ENCODE measurements around the gene NUFIP1.
"Not testable (repeated sequence)": the region's sequence is repeated elsewhere in the genome, so short reads cannot be mapped to it uniquely, and the experiment has no call there.

NUFIP1 gene

GRCh38 chr13:44989071-44989889, at the start of gene NUFIP1, which contains the start of gene GPALPP1:
NUFIP1 (minus strand) TSS chr13:44989471; CDS start chr13:44989436, 35 bp downstream.
GPALPP1 (plus strand) TSS chr13:44989538; CDS start chr13:44989655, 117 bp downstream.
- peak; percentile 96 for DNase-seq (ENCODE audit: low read depth)

- no peak for DNase-seq (ENCODE audit: low read depth)
These were observed 46.9 kb upstream of the NUFIP1 start for GRCh38 chr13:45036206-45036605.

- no peak for DNase-seq (ENCODE audit: low read depth)
These were observed 45.1 kb upstream of the NUFIP1 start for GRCh38 chr13:45034342-45034741.

GRCh38 chr13:45024847-45025246, 35.6 kb upstream of the NUFIP1 start:
- DNase-seq (ENCODE audit: low read depth): no peak

GRCh38 chr13:45021250-45021649, 32.0 kb upstream of the NUFIP1 start:
- no peak for DNase-seq (ENCODE audit: low read depth)

- not testable (repeated sequence) for DNase-seq (ENCODE audit: low read depth)
These were observed 30.7 kb upstream of the NUFIP1 start for GRCh38 chr13:45019981-45020380.

GRCh38 chr13:45016792-45017425, 27.6 kb upstream of the NUFIP1 start:
- DNase-seq (ENCODE audit: low read depth): no peak

GRCh38 chr13:45015300-45015699, 26.0 kb upstream of the NUFIP1 start:
- DNase-seq (ENCODE audit: low read depth): no peak

- no peak for DNase-seq (ENCODE audit: low read depth)
These were observed 21.9 kb upstream of the NUFIP1 start for GRCh38 chr13:45011198-45011597.

GRCh38 chr13:45007823-45008222, 18.6 kb upstream of the NUFIP1 start:
- DNase-seq (ENCODE audit: low read depth): no peak

GRCh38 chr13:45007225-45007624, 18.0 kb upstream of the NUFIP1 start:
- no peak for DNase-seq (ENCODE audit: low read depth)

- DNase-seq (ENCODE audit: low read depth): no peak
These were observed 14.8 kb upstream of the NUFIP1 start for GRCh38 chr13:45004096-45004495.

GRCh38 chr13:45003417-45003816, 14.1 kb upstream of the NUFIP1 start:
- DNase-seq (ENCODE audit: low read depth): no peak

GRCh38 chr13:44989941-44990340, 670 bp upstream of the NUFIP1 start:
- DNase-seq (ENCODE audit: low read depth): peak; percentile 6

GRCh38 chr13:44978328-44978727, 10.9 kb downstream of the NUFIP1 start:
- no peak for DNase-seq (ENCODE audit: low read depth)

- no peak for DNase-seq (ENCODE audit: low read depth)
These were observed 12.2 kb downstream of the NUFIP1 start for GRCh38 chr13:44976949-44977583.

GRCh38 chr13:44976196-44976595, 13.1 kb downstream of the NUFIP1 start:
- no peak for DNase-seq (ENCODE audit: low read depth)

GRCh38 chr13:44974056-44974793, 15.0 kb downstream of the NUFIP1 start:
- peak; percentile 63 for DNase-seq (ENCODE audit: low read depth)

- DNase-seq (ENCODE audit: low read depth): peak; percentile 44
These were observed 16.2 kb downstream of the NUFIP1 start for GRCh38 chr13:44972956-44973581.

- peak; percentile 34 for DNase-seq (ENCODE audit: low read depth)
These were observed 17.3 kb downstream of the NUFIP1 start for GRCh38 chr13:44971656-44972595.

All from EH (cell line).